SK-N-SH (cell line): ENCODE data around the gene BACE1-AS. TPM values are rescaled to one million over a fixed set of nuclear protein-coding genes. Genes with fewer than 3 reads are reported as not detected.

Experiments
- CTCF ChIA-PET: fragments of 300-600, 350-600 bp; formaldehyde crosslinking; extraction: SDS; loops from one replicate; lab custom pipeline; 2021; lab: Yijun Ruan, JAX
- POLR2A ChIA-PET: fragments of 350-600 bp; sonication (Branson Sonifier 250); formaldehyde crosslinking; extraction: SDS; loops from one replicate; lab custom pipeline; 2020; ENCODE audit warnings: antibody characterized with exemption, inconsistent platforms; lab: Yijun Ruan, JAX
- DNase-seq: peaks from one replicate; pipeline ENCODE4 v3.0.0; 2012
- H2AFZ ChIP-seq: fragments of 200-600 bp; sonication (generic); 2 replicates; pipeline ENCODE4 v1.8.1; 2016; ENCODE audit warnings: antibody characterized with exemption, mild to moderate bottlenecking, low read depth
- H3F3A ChIP-seq: fragments of 200-600 bp; sonication (generic); replicated peaks from 2 replicates; pipeline ENCODE3; 2016; ENCODE audit warnings: antibody characterized with exemption, mild to moderate bottlenecking; ENCODE audit not compliant: insufficient read depth
- H3K27ac ChIP-seq, 2 experiments: fragments of 200-500 bp in 1 of 2; fragments of 200-600 bp in 1 of 2; sonication (Bioruptor generic) in 1 of 2; sonication (generic), shearing (Covaris generic) in 1 of 2; 2 replicates each; pipeline versions ENCODE4 v1.5.1 to v1.6.1; 2014 to 2016; ENCODE audit warnings: low read depth in 2 of 2, inconsistent platforms in 1 of 2, low read length in 1 of 2, mild to moderate bottlenecking in 1 of 2, mixed read lengths in 1 of 2
- H3K27me3 ChIP-seq: fragments of 200-600 bp; sonication (generic), shearing (Covaris generic); 2 replicates; pipeline ENCODE4 v1.6.1; 2016; ENCODE audit warnings: mixed run types; ENCODE audit not compliant: insufficient read depth
- H3K36me3 ChIP-seq, 2 experiments: fragments of 200-500 bp in 1 of 2; fragments of 200-600 bp in 1 of 2; sonication (Bioruptor generic) in 1 of 2; sonication (generic) in 1 of 2; replicated peaks in 1 of 2; 2 replicates each; pipeline versions ENCODE3 to v1.5.1; 2014 to 2016; ENCODE audit warnings: low read length in 1 of 2, mild to moderate bottlenecking in 1 of 2; ENCODE audit not compliant: insufficient read depth in 2 of 2, control insufficient read depth in 1 of 2
- H3K4me1 ChIP-seq, 2 experiments: fragments of 200-500 bp in 1 of 2; fragments of 200-600 bp in 1 of 2; sonication (Bioruptor generic) in 1 of 2; sonication (generic), shearing (Covaris generic) in 1 of 2; 2 replicates each; pipeline versions ENCODE4 v1.5.1 to v1.6.1; 2014 to 2016; ENCODE audit warnings: low read depth in 1 of 2, low read length in 1 of 2, mixed run types in 1 of 2; ENCODE audit not compliant: insufficient read depth in 2 of 2, control insufficient read depth in 1 of 2
- H3K4me2 ChIP-seq: fragments of 200-600 bp; sonication (generic), shearing (Covaris generic); 2 replicates; pipeline ENCODE4 v1.6.1; 2017; ENCODE audit warnings: mixed run types
- H3K4me3 ChIP-seq, 2 experiments: fragments of 200-500 bp in 1 of 2; fragments of 200-600 bp in 1 of 2; sonication (Bioruptor generic) in 1 of 2; sonication (generic), shearing (Covaris generic) in 1 of 2; 2 replicates each; pipeline versions ENCODE4 v1.5.1 to v1.8.1; 2014 to 2016; ENCODE audit warnings: low read depth in 2 of 2, inconsistent platforms in 1 of 2, low read length in 1 of 2, mild to moderate bottlenecking in 1 of 2, mixed read lengths in 1 of 2, moderate library complexity in 1 of 2
- H3K79me2 ChIP-seq: fragments of 200-600 bp; sonication (generic); 2 replicates; pipeline ENCODE4 v1.8.1; 2017; ENCODE audit warnings: mild to moderate bottlenecking; ENCODE audit not compliant: insufficient read depth
- H3K9ac ChIP-seq: fragments of 200-600 bp; sonication (generic); 2 replicates; pipeline ENCODE4 v1.6.1; 2017; ENCODE audit warnings: mixed run types
- H3K9me2 ChIP-seq: fragments of 200-600 bp; sonication (generic); 2 replicates; pipeline ENCODE4 v1.6.1; 2017; ENCODE audit warnings: mixed run types
- H3K9me3 ChIP-seq: fragments of 200-600 bp; sonication (generic); 2 replicates; pipeline ENCODE4 v1.6.1; 2017; ENCODE audit warnings: mixed run types, mild to moderate bottlenecking, moderate library complexity
- H4K20me1 ChIP-seq: fragments of 200-600 bp; sonication (generic); 2 replicates; pipeline ENCODE4 v1.6.1; 2017; ENCODE audit warnings: mild to moderate bottlenecking, mixed run types; ENCODE audit not compliant: insufficient read depth
- CTCF ChIP-seq: fragments of 200-600 bp; sonication (generic); IDR thresholded peaks from 2 replicates; pipeline ENCODE4 v1.6.1; 2017; ENCODE audit warnings: antibody characterized with exemption, mild to moderate bottlenecking, moderate library complexity
- ELF1 ChIP-seq: IDR thresholded peaks from 2 replicates; pipeline ENCODE4 v1.4.0; 2012
- EZH2phosphoT487 ChIP-seq: fragments of 200-600 bp; sonication (generic); IDR thresholded peaks from 2 replicates; pipeline ENCODE4 v1.6.1; 2017; ENCODE audit warnings: low read depth, mixed run types, mild to moderate bottlenecking, antibody characterized with exemption, moderate library complexity, borderline replicate concordance
- FOXJ3 ChIP-seq: sonication (generic); formaldehyde crosslinking; IDR thresholded peaks from 2 replicates; pipeline ENCODE4 v1.5.1; 2020; ENCODE audit warnings: mild to moderate bottlenecking, missing genetic modification reagents
- GABPA ChIP-seq: IDR thresholded peaks from 2 replicates; pipeline ENCODE4 v1.4.0; 2012; ENCODE audit warnings: low read depth, mild to moderate bottlenecking
- JUND ChIP-seq: IDR thresholded peaks from 2 replicates; pipeline ENCODE4 v1.4.0; 2012
- NFIC ChIP-seq: IDR thresholded peaks from 2 replicates; pipeline ENCODE4 v1.4.0; 2012; ENCODE audit warnings: borderline replicate concordance
- NRF1 ChIP-seq: IDR thresholded peaks from 2 replicates; pipeline ENCODE4 v1.6.1; 2012; ENCODE audit warnings: low read depth, mild to moderate bottlenecking, low read length
- POLR2AphosphoS5 ChIP-seq: IDR thresholded peaks from 2 replicates; pipeline ENCODE4 v1.6.1; 2012; ENCODE audit warnings: low read depth, low read length
- RAD21 ChIP-seq: IDR thresholded peaks from 2 replicates; pipeline ENCODE4 v1.6.1; 2012; ENCODE audit warnings: mild to moderate bottlenecking, low read length
- SIN3A ChIP-seq: IDR thresholded peaks from 2 replicates; pipeline ENCODE4 v1.6.1; 2012; ENCODE audit warnings: low read depth, mild to moderate bottlenecking, low read length, moderate library complexity, borderline replicate concordance
- TEAD4 ChIP-seq: IDR thresholded peaks from 2 replicates; pipeline ENCODE4 v1.4.0; 2012; ENCODE audit warnings: mild to moderate bottlenecking, borderline replicate concordance; ENCODE audit not compliant: insufficient read depth
- YY1 ChIP-seq: IDR thresholded peaks from 2 replicates; pipeline ENCODE4 v1.4.0; 2012; ENCODE audit warnings: low read depth, mild to moderate bottlenecking
- WGBS: methylation state at CpG from one replicate; pipeline ENCODE4 v1.1.6; 2017; ENCODE audit warnings: low lambda C conversion rate; 5-methylcytosine and 5-hydroxymethylcytosine counted together
- polyA plus RNA-seq, 3 experiments: library from polyadenylated mRNA; depleted of rRNA; stranded (reverse); fragments of >200 nt; gene quantifications; 2 replicates each; pipeline ENCODE4 v1.2.3, GENCODE V29; 2012
- TF ChIP-seq, protein P1 (sequence below): IDR thresholded peaks from 2 replicates; pipeline ENCODE4 v1.6.1; 2012; ENCODE audit warnings: mild to moderate bottlenecking, low read depth, low read length, moderate library complexity

BACE1-AS gene
- polyA plus RNA-seq, 1 of the 3 experiments (the other 2 are of a cell fraction): 5.7 TPM

DNA sequence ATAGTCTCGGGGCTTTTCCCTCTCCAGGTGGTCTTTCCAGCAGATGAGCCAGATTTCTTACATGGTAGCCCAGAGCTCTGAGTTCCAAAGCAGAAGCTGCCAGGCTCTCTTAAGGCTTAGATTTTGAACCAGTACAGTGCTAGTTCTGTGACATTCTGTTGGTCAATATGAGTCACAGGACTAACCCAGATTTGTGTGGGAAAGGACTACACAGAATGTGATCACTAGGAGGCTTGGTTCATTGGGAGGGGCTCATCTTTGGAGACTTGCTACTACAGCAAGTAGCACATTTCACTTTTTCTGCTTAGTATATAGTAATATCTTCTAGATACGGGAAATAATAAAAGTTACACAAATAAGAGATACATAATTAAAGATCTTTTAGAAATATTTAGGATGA is 34.6 kb upstream of the BACE1-AS start:
- Histone ChIP-seq H3K36me3 (peaks cover 17 to 20% of the 10 kb centered on the region in 2 experiments), H3K27ac (no peak overlapping the region), H3K27me3 (no peaks in the 10 kb centered on the region), H3K4me2 (no peak overlapping the region), H3K4me1 (peaks cover 0 to 4% of the 10 kb centered on the region in 2 experiments; a peak in 1 of 4 replicates), H3K4me3 (no peak overlapping the region), H4K20me1 (no peaks in the 10 kb centered on the region), H3K79me2 (no peaks in the 10 kb centered on the region), H3K9ac (no peak overlapping the region), H3K9me3 (no peaks in the 10 kb centered on the region), H3F3A (peaks cover 19% of the 10 kb centered on the region), H2AFZ (no peak overlapping the region), H3K9me2 (no peaks in the 10 kb centered on the region)
- WGBS: 53% methylated on average over 2 of the region's 2 CpGs
- ChIA-PET POLR2A (no interaction called here), CTCF (no interaction called here)
- TF ChIP-seq FOXJ3 (no peak), GABPA (no peak), EZH2phosphoT487 (no peak), JUND (no peak), NFIC (no peak), NRF1 (no peak)
- DNase-seq: no peak

DNA sequence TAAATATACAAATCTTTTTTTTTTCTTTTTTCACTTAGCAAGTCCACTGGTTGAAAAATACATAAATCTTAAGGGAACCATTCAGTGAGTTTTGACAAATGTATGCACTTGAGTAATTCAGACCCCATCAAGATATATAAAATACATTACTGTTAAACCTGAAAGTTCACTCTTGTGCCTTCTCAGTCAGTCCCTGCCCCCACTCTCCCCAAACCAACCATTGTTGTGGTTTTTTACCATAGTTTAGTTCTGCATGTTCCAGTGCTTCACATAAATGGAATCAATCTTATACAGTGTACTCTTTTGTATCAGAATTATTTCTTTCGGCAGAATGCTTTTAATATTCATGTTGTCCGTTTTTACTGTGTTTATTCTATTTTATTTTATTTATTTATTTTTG is 32.6 kb upstream of the BACE1-AS start:
- POLR2A ChIA-PET: no interaction called here
- Histone ChIP-seq H3F3A (peaks cover 19% of the 10 kb centered on the region), H3K27ac (peak overlapping the region in 1 of 2 experiments; percentile 65; a peak in 1 of 4 replicates), H3K4me3 (no peak overlapping the region), H3K4me1 (peaks cover 0 to 4% of the 10 kb centered on the region in 2 experiments; a peak in 1 of 4 replicates), H2AFZ (no peak overlapping the region), H4K20me1 (no peaks in the 10 kb centered on the region), H3K36me3 (peaks cover 10 to 19% of the 10 kb centered on the region in 2 experiments), H3K9me2 (no peaks in the 10 kb centered on the region), H3K79me2 (no peaks in the 10 kb centered on the region), H3K4me2 (0 out of 2 replicates have a peak overlapping the region, but pooled peaks have one; percentile 54), H3K9me3 (no peaks in the 10 kb centered on the region), H3K9ac (no peak overlapping the region), H3K27me3 (no peaks in the 10 kb centered on the region)
- TF ChIP-seq CTCF (no peak), ELF1 (no peak), POLR2AphosphoS5 (no peak), YY1 (no peak), SIN3A (no peak), TEAD4 (no peak), RAD21 (no peak), EZH2phosphoT487 (no peak)
- TF ChIP-seq, protein P1, sequence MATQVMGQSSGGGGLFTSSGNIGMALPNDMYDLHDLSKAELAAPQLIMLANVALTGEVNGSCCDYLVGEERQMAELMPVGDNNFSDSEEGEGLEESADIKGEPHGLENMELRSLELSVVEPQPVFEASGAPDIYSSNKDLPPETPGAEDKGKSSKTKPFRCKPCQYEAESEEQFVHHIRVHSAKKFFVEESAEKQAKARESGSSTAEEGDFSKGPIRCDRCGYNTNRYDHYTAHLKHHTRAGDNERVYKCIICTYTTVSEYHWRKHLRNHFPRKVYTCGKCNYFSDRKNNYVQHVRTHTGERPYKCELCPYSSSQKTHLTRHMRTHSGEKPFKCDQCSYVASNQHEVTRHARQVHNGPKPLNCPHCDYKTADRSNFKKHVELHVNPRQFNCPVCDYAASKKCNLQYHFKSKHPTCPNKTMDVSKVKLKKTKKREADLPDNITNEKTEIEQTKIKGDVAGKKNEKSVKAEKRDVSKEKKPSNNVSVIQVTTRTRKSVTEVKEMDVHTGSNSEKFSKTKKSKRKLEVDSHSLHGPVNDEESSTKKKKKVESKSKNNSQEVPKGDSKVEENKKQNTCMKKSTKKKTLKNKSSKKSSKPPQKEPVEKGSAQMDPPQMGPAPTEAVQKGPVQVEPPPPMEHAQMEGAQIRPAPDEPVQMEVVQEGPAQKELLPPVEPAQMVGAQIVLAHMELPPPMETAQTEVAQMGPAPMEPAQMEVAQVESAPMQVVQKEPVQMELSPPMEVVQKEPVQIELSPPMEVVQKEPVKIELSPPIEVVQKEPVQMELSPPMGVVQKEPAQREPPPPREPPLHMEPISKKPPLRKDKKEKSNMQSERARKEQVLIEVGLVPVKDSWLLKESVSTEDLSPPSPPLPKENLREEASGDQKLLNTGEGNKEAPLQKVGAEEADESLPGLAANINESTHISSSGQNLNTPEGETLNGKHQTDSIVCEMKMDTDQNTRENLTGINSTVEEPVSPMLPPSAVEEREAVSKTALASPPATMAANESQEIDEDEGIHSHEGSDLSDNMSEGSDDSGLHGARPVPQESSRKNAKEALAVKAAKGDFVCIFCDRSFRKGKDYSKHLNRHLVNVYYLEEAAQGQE: no peak
- WGBS: 88% methylated on average over 2 of the region's 2 CpGs
- DNase-seq: no peak
- CTCF ChIA-PET: interaction anchor here (0.6 kb wide), 1 partner anchor 27 kb away, joined by 3 read pairs; no protein-coding TSS in a partner anchor
